SK-N-SH (cell line): ENCODE measurements around the gene HOPX. TPM values are rescaled to one million over a fixed set of nuclear protein-coding genes. Genes with fewer than 3 reads are reported as not detected.

Experiments
- CTCF ChIA-PET: fragments of 300-600, 350-600 bp; formaldehyde crosslinking; extraction: SDS; loops from one replicate; lab custom pipeline; 2021; lab: Yijun Ruan, JAX
- POLR2A ChIA-PET: fragments of 350-600 bp; sonication (Branson Sonifier 250); formaldehyde crosslinking; extraction: SDS; loops from one replicate; lab custom pipeline; 2020; ENCODE audit warnings: antibody characterized with exemption, inconsistent platforms; lab: Yijun Ruan, JAX
- DNase-seq: peaks from one replicate; pipeline ENCODE4 v3.0.0; 2012
- H2AFZ ChIP-seq: fragments of 200-600 bp; sonication (generic); 2 replicates; pipeline ENCODE4 v1.8.1; 2016; ENCODE audit warnings: antibody characterized with exemption, mild to moderate bottlenecking, low read depth
- H3F3A ChIP-seq: fragments of 200-600 bp; sonication (generic); replicated peaks from 2 replicates; pipeline ENCODE3; 2016; ENCODE audit warnings: antibody characterized with exemption, mild to moderate bottlenecking; ENCODE audit not compliant: insufficient read depth
- H3K27ac ChIP-seq, 2 experiments: fragments of 200-500 bp in 1 of 2; fragments of 200-600 bp in 1 of 2; sonication (Bioruptor generic) in 1 of 2; sonication (generic), shearing (Covaris generic) in 1 of 2; 2 replicates each; pipeline versions ENCODE4 v1.5.1 to v1.6.1; 2014 to 2016; ENCODE audit warnings: low read depth in 2 of 2, inconsistent platforms in 1 of 2, low read length in 1 of 2, mild to moderate bottlenecking in 1 of 2, mixed read lengths in 1 of 2
- H3K27me3 ChIP-seq: fragments of 200-600 bp; sonication (generic), shearing (Covaris generic); 2 replicates; pipeline ENCODE4 v1.6.1; 2016; ENCODE audit warnings: mixed run types; ENCODE audit not compliant: insufficient read depth
- H3K36me3 ChIP-seq, 2 experiments: fragments of 200-500 bp in 1 of 2; fragments of 200-600 bp in 1 of 2; sonication (Bioruptor generic) in 1 of 2; sonication (generic) in 1 of 2; replicated peaks in 1 of 2; 2 replicates each; pipeline versions ENCODE3 to v1.5.1; 2014 to 2016; ENCODE audit warnings: low read length in 1 of 2, mild to moderate bottlenecking in 1 of 2; ENCODE audit not compliant: insufficient read depth in 2 of 2, control insufficient read depth in 1 of 2
- H3K4me1 ChIP-seq, 2 experiments: fragments of 200-500 bp in 1 of 2; fragments of 200-600 bp in 1 of 2; sonication (Bioruptor generic) in 1 of 2; sonication (generic), shearing (Covaris generic) in 1 of 2; 2 replicates each; pipeline versions ENCODE4 v1.5.1 to v1.6.1; 2014 to 2016; ENCODE audit warnings: low read depth in 1 of 2, low read length in 1 of 2, mixed run types in 1 of 2; ENCODE audit not compliant: insufficient read depth in 2 of 2, control insufficient read depth in 1 of 2
- H3K4me2 ChIP-seq: fragments of 200-600 bp; sonication (generic), shearing (Covaris generic); 2 replicates; pipeline ENCODE4 v1.6.1; 2017; ENCODE audit warnings: mixed run types
- H3K4me3 ChIP-seq, 2 experiments: fragments of 200-500 bp in 1 of 2; fragments of 200-600 bp in 1 of 2; sonication (Bioruptor generic) in 1 of 2; sonication (generic), shearing (Covaris generic) in 1 of 2; 2 replicates each; pipeline versions ENCODE4 v1.5.1 to v1.8.1; 2014 to 2016; ENCODE audit warnings: low read depth in 2 of 2, inconsistent platforms in 1 of 2, low read length in 1 of 2, mild to moderate bottlenecking in 1 of 2, mixed read lengths in 1 of 2, moderate library complexity in 1 of 2
- H3K79me2 ChIP-seq: fragments of 200-600 bp; sonication (generic); 2 replicates; pipeline ENCODE4 v1.8.1; 2017; ENCODE audit warnings: mild to moderate bottlenecking; ENCODE audit not compliant: insufficient read depth
- H3K9ac ChIP-seq: fragments of 200-600 bp; sonication (generic); 2 replicates; pipeline ENCODE4 v1.6.1; 2017; ENCODE audit warnings: mixed run types
- H3K9me2 ChIP-seq: fragments of 200-600 bp; sonication (generic); 2 replicates; pipeline ENCODE4 v1.6.1; 2017; ENCODE audit warnings: mixed run types
- H3K9me3 ChIP-seq: fragments of 200-600 bp; sonication (generic); 2 replicates; pipeline ENCODE4 v1.6.1; 2017; ENCODE audit warnings: mixed run types, mild to moderate bottlenecking, moderate library complexity
- H4K20me1 ChIP-seq: fragments of 200-600 bp; sonication (generic); 2 replicates; pipeline ENCODE4 v1.6.1; 2017; ENCODE audit warnings: mild to moderate bottlenecking, mixed run types; ENCODE audit not compliant: insufficient read depth
- EZH2phosphoT487 ChIP-seq: fragments of 200-600 bp; sonication (generic); IDR thresholded peaks from 2 replicates; pipeline ENCODE4 v1.6.1; 2017; ENCODE audit warnings: low read depth, mixed run types, mild to moderate bottlenecking, antibody characterized with exemption, moderate library complexity, borderline replicate concordance
- FOSL2 ChIP-seq: IDR thresholded peaks from 2 replicates; pipeline ENCODE4 v1.4.0; 2012; ENCODE audit warnings: low read depth, mild to moderate bottlenecking, moderate library complexity, borderline replicate concordance
- GABPA ChIP-seq: IDR thresholded peaks from 2 replicates; pipeline ENCODE4 v1.4.0; 2012; ENCODE audit warnings: low read depth, mild to moderate bottlenecking
- JUND ChIP-seq: IDR thresholded peaks from 2 replicates; pipeline ENCODE4 v1.4.0; 2012
- MEF2A ChIP-seq: IDR thresholded peaks from 2 replicates; pipeline ENCODE4 v1.4.0; 2012; ENCODE audit warnings: low read depth, borderline replicate concordance
- POLR2AphosphoS5 ChIP-seq: IDR thresholded peaks from 2 replicates; pipeline ENCODE4 v1.6.1; 2012; ENCODE audit warnings: low read depth, low read length
- RAD21 ChIP-seq: IDR thresholded peaks from 2 replicates; pipeline ENCODE4 v1.6.1; 2012; ENCODE audit warnings: mild to moderate bottlenecking, low read length
- YY1 ChIP-seq: IDR thresholded peaks from 2 replicates; pipeline ENCODE4 v1.4.0; 2012; ENCODE audit warnings: low read depth, mild to moderate bottlenecking
- WGBS: methylation state at CpG from one replicate; pipeline ENCODE4 v1.1.6; 2017; ENCODE audit warnings: low lambda C conversion rate; 5-methylcytosine and 5-hydroxymethylcytosine counted together
- polyA plus RNA-seq, 3 experiments: library from polyadenylated mRNA; depleted of rRNA; stranded (reverse); fragments of >200 nt; gene quantifications; 2 replicates each; pipeline ENCODE4 v1.2.3, GENCODE V29; 2012
- TF ChIP-seq, protein P1 (sequence below): IDR thresholded peaks from 2 replicates; pipeline ENCODE4; 2012
- TF ChIP-seq, protein P2 (sequence below): IDR thresholded peaks from 2 replicates; pipeline ENCODE4 v1.4.0; 2012; ENCODE audit warnings: low read depth

The HOPX gene
- polyA plus RNA-seq, 1 of the 3 experiments (the other 2 are of a cell fraction), result 0.05 TPM

DNA sequence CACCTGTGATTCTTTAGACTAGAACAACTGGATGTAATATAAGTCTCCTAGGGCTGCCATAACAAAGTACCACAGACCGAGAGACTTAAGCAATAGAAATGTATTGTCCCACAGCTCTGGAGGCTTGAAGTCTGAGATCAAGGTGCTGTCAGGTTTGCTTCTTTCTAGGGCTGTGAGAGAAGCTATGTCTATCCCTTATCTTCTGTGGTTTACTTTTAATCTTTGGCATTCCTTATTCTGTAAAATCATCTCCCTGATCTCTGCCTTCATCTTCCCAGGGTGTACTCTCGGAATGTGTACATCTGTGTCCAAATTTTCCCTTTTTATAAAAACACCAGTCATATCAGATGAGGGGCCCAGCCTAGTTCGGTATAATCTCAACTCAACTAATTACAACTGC, 10.3 kb upstream of the HOPX start:
- no peak overlapping the region for H2AFZ ChIP-seq
- H3K4me1 ChIP-seq, result no peaks in the 10 kb centered on the region; a peak in 1 of 4 replicates
- no peaks in the 10 kb centered on the region for H3K79me2 ChIP-seq
- no peak for DNase-seq
- no peaks in the 10 kb centered on the region for H3K27me3 ChIP-seq
- H3K4me2 ChIP-seq, result no peak overlapping the region
- no peaks in the 10 kb centered on the region for H3K9me3 ChIP-seq
- CTCF ChIA-PET, result no interaction called here
- H3K4me3 ChIP-seq, result no peak overlapping the region
- no peaks in the 10 kb centered on the region for H3K9me2 ChIP-seq
- H3K9ac ChIP-seq, result no peak overlapping the region
- WGBS, result 35% methylated on average over 3 of the region's 3 CpGs
- H3F3A ChIP-seq, result no peaks in the 10 kb centered on the region
- POLR2A ChIA-PET, result no interaction called here
- H3K36me3 ChIP-seq, result no peaks in the 10 kb centered on the region
- TF ChIP-seq FOSL2, result no peak
- no peak overlapping the region for H3K27ac ChIP-seq
- H4K20me1 ChIP-seq, result no peaks in the 10 kb centered on the region

DNA sequence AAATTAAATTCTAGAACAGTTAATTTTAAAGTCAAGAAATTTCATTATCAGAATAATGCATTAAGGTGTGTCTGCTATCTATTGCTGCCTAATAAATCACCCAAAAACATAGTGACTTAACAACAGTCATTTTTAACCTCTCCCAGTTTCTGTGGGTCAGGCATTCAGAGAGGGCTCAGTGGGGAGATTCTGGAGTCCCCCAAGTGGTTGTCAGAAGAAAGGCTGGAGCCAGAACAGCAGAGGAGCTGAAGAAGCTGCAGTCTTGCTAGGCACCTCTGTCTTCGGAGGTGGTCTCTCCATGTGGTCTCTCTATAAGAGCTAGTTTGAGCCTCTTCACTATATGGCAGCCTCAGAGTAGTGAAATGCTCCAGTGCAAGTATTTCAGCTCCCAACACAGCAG, 9.3 kb upstream of the HOPX start:
- ChIA-PET CTCF (no interaction called here), POLR2A (no interaction called here)
- no peak for DNase-seq
- Histone ChIP-seq H3K9ac (no peak overlapping the region), H4K20me1 (no peaks in the 10 kb centered on the region), H3K9me3 (no peaks in the 10 kb centered on the region), H2AFZ (no peak overlapping the region), H3K4me2 (no peak overlapping the region), H3K4me1 (no peaks in the 10 kb centered on the region; a peak in 1 of 4 replicates), H3K9me2 (no peaks in the 10 kb centered on the region), H3K27me3 (no peaks in the 10 kb centered on the region), H3K4me3 (no peak overlapping the region), H3K27ac (no peak overlapping the region), H3K36me3 (no peaks in the 10 kb centered on the region), H3F3A (no peaks in the 10 kb centered on the region), H3K79me2 (no peaks in the 10 kb centered on the region)
- TF ChIP-seq POLR2AphosphoS5 (no peak), YY1 (no peak), JUND (no peak), GABPA (no peak), EZH2phosphoT487 (no peak)
- TF ChIP-seq, protein P1, sequence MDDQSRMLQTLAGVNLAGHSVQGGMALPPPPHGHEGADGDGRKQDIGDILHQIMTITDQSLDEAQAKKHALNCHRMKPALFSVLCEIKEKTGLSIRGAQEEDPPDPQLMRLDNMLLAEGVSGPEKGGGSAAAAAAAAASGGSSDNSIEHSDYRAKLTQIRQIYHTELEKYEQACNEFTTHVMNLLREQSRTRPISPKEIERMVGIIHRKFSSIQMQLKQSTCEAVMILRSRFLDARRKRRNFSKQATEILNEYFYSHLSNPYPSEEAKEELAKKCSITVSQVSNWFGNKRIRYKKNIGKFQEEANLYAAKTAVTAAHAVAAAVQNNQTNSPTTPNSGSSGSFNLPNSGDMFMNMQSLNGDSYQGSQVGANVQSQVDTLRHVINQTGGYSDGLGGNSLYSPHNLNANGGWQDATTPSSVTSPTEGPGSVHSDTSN, result no peak
- no CpG with 5 or more reads among the region's 1 CpG for WGBS

DNA sequence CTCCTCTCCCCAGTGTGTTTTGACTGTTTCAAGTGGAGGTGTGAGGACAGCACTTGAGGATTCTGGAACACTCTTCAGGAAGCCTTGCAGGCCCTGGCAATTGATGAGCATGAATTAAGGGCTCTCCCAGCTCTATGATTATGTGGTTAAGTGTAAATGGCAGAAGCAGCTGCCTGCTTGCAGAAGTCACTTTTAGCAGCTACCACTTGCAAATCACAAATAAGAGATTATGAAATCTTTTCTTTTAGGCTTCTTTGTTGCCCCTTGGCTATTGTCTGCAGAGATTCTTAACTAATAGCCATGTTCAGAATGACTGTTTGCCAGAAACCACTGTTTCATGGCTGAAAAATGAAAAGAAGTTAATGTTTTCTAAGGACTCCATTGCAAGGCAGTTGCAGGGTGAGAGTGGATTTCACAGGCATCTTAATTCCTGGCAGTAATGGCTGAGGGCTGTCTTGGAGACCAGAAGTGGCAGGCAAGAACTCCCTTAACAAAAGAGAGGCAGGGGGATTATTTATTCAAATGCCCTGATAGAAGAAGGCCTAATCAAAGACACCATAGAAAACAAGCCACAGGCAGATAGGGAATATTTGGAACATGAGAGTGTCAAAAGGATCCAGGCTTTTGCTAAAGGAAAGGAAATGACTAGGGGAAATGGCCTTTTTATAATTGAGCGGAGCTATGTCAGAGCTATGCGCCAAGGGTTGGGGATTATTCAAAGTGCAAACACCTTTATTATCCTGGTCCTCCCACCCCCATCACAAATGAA, 8.3 kb upstream of the HOPX start:
- Histone ChIP-seq H3K9ac (no peak overlapping the region), H3F3A (no peaks in the 10 kb centered on the region), H3K27ac (no peak overlapping the region), H3K4me3 (no peak overlapping the region), H3K27me3 (no peaks in the 10 kb centered on the region), H3K4me1 (no peaks in the 10 kb centered on the region; a peak in 1 of 4 replicates), H3K9me2 (no peaks in the 10 kb centered on the region), H4K20me1 (no peaks in the 10 kb centered on the region), H3K9me3 (no peaks in the 10 kb centered on the region), H3K79me2 (no peaks in the 10 kb centered on the region), H2AFZ (no peak overlapping the region), H3K4me2 (no peak overlapping the region), H3K36me3 (no peaks in the 10 kb centered on the region)
- 80% methylated on average over 2 of the region's 2 CpGs for whole genome bisulfite sequencing
- CTCF ChIA-PET, result no interaction called here
- POLR2A ChIA-PET, result interaction anchor here (0.6 kb wide), 1 partner anchor 119 kb away, joined by 4 read pairs; no protein-coding TSS in a partner anchor
- TF ChIP-seq EZH2phosphoT487 (no peak), RAD21 (no peak), MEF2A (no peak)
- TF ChIP-seq, protein P2, sequence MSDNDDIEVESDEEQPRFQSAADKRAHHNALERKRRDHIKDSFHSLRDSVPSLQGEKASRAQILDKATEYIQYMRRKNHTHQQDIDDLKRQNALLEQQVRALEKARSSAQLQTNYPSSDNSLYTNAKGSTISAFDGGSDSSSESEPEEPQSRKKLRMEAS, result no peak
- DNase-seq, result no peak
